ENCODE data around the gene MYOM3.

The MYOM3 gene

DNA sequence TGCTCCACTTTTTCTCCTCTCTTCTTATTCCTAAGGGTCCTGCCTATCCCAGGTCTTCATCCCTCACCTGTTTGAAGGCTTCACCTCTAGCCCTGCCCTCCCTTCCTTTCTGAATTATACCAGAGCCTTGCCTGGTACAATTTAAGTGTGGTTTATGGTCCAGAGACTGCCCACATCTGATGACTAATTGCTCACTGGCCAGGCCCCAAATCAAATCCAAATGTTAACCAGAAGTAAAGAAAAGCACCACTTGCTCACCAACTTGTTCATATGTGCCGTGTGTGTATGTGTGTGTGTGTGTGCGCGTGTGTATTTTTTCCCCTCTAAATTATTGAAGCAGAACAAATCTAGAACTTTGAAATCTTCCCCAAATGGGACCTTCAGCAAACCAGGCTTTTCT, 26.4 kb downstream of the MYOM3 start:
- H3K79me2 ChIP-seq (ENCODE audit: insufficient read depth, low read length), result no peaks in the 10 kb centered on the region
- no peak overlapping the region for H3K4me2 ChIP-seq (ENCODE audit: low read length)
- H3K9me3 ChIP-seq (ENCODE audit: low read length), result no peaks in the 10 kb centered on the region
- H4K20me1 ChIP-seq (ENCODE audit: insufficient read depth, low read length), result no peaks in the 10 kb centered on the region
- no peaks in the 10 kb centered on the region for H3K9me2 ChIP-seq (ENCODE audit: low read depth, low read length)
- no peaks in the 10 kb centered on the region for H3K4me1 ChIP-seq (ENCODE audit: insufficient read depth, low read length, severe bottlenecking)
- H3F3A ChIP-seq (ENCODE audit: insufficient read depth, low read length), result no peaks in the 10 kb centered on the region
- no peak overlapping the region for H3K4me3 ChIP-seq (ENCODE audit: low read depth, low read length, poor library complexity, severe bottlenecking)
- TF ChIP-seq, protein P1, sequence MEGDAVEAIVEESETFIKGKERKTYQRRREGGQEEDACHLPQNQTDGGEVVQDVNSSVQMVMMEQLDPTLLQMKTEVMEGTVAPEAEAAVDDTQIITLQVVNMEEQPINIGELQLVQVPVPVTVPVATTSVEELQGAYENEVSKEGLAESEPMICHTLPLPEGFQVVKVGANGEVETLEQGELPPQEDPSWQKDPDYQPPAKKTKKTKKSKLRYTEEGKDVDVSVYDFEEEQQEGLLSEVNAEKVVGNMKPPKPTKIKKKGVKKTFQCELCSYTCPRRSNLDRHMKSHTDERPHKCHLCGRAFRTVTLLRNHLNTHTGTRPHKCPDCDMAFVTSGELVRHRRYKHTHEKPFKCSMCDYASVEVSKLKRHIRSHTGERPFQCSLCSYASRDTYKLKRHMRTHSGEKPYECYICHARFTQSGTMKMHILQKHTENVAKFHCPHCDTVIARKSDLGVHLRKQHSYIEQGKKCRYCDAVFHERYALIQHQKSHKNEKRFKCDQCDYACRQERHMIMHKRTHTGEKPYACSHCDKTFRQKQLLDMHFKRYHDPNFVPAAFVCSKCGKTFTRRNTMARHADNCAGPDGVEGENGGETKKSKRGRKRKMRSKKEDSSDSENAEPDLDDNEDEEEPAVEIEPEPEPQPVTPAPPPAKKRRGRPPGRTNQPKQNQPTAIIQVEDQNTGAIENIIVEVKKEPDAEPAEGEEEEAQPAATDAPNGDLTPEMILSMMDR (IDR thresholded peaks at IDR 0.05; ENCODE audit: low read length), result no peak
- TF ChIP-seq EZH2 (IDR thresholded peaks at IDR 0.05; ENCODE audit: borderline replicate concordance, low read length), result no peak
- H2AFZ ChIP-seq (ENCODE audit: low read length), result no peak overlapping the region
- H3K9ac ChIP-seq (ENCODE audit: low read length), result no peak overlapping the region
- 0 out of 2 replicates have a peak, but pooled peaks cover 10% of the 10 kb centered on the region for H3K27me3 ChIP-seq (ENCODE audit: insufficient read depth, low read length)
- no peak overlapping the region for H3K27ac ChIP-seq (ENCODE audit: low read depth, low read length, poor library complexity, severe bottlenecking)
- H3K36me3 ChIP-seq (ENCODE audit: insufficient read depth, low read length), result no peaks in the 10 kb centered on the region

DNA sequence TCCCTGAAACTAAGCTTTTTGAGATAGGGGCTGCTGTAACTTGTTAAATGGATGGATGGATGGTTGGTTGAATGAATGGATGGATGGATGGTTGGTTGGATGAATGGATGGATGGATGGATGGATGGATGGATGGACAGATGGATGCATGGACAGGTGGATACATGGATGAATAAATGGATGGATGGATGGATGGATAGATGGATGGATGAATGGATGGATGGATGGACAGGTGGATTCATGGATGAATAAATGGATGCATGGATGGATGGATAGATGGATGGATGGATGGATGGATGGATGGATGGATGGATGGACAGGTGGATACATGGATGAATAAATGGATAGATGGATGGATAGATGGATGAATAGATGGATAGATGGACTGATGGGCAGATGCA, 26.9 kb downstream of the MYOM3 start:
- H2AFZ ChIP-seq (ENCODE audit: low read length), result no peak overlapping the region
- H3K79me2 ChIP-seq (ENCODE audit: insufficient read depth, low read length), result no peaks in the 10 kb centered on the region
- H3K9me2 ChIP-seq (ENCODE audit: low read depth, low read length), result no peaks in the 10 kb centered on the region
- no peaks in the 10 kb centered on the region for H3K4me1 ChIP-seq (ENCODE audit: insufficient read depth, low read length, severe bottlenecking)
- H3K27ac ChIP-seq (ENCODE audit: low read depth, low read length, poor library complexity, severe bottlenecking), result no peak overlapping the region
- H3K4me2 ChIP-seq (ENCODE audit: low read length), result no peak overlapping the region
- H3K36me3 ChIP-seq (ENCODE audit: insufficient read depth, low read length), result no peaks in the 10 kb centered on the region
- H3K4me3 ChIP-seq (ENCODE audit: low read depth, low read length, poor library complexity, severe bottlenecking), result no peak overlapping the region
- TF ChIP-seq EZH2 (IDR thresholded peaks at IDR 0.05; ENCODE audit: borderline replicate concordance, low read length), result no peak
- TF ChIP-seq, protein P1 (IDR thresholded peaks at IDR 0.05; ENCODE audit: low read length), result no peak
- H4K20me1 ChIP-seq (ENCODE audit: insufficient read depth, low read length), result no peaks in the 10 kb centered on the region
- H3F3A ChIP-seq (ENCODE audit: insufficient read depth, low read length), result no peaks in the 10 kb centered on the region
- 0 out of 2 replicates have a peak, but pooled peaks cover 10% of the 10 kb centered on the region for H3K27me3 ChIP-seq (ENCODE audit: insufficient read depth, low read length)
- no peaks in the 10 kb centered on the region for H3K9me3 ChIP-seq (ENCODE audit: low read length)
- H3K9ac ChIP-seq (ENCODE audit: low read length), result no peak overlapping the region

DNA sequence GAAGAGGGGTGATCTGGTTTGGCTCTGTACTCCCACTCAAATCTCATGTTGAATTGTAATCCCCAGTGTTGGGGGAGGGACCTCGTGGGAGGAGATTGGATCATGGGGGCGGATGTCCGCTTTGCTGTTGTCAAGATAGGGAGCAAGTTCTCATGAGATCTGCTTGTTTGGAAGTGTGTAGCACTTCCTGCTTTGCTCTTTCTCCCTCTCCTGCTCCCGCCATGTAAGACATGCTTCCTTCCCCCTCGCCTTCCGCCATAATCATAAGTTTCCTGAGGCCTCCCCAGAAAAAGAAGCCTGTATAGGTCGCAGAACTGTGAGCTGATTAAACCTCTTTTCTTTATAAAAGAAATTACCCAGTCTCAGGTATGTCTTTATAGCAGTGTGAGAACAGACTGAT, 27.9 kb downstream of the MYOM3 start:
- H3F3A ChIP-seq (ENCODE audit: insufficient read depth, low read length), result no peaks in the 10 kb centered on the region
- H3K4me2 ChIP-seq (ENCODE audit: low read length), result no peak overlapping the region
- H3K4me3 ChIP-seq (ENCODE audit: low read depth, low read length, poor library complexity, severe bottlenecking), result no peak overlapping the region
- no peaks in the 10 kb centered on the region for H3K36me3 ChIP-seq (ENCODE audit: insufficient read depth, low read length)
- no peak overlapping the region for H3K27ac ChIP-seq (ENCODE audit: low read depth, low read length, poor library complexity, severe bottlenecking)
- no peak overlapping the region for H3K9ac ChIP-seq (ENCODE audit: low read length)
- no peaks in the 10 kb centered on the region for H3K9me3 ChIP-seq (ENCODE audit: low read length)
- no peaks in the 10 kb centered on the region for H3K9me2 ChIP-seq (ENCODE audit: low read depth, low read length)
- no peak for TF ChIP-seq EZH2 (IDR thresholded peaks at IDR 0.05; ENCODE audit: borderline replicate concordance, low read length)
- TF ChIP-seq, protein P1 (IDR thresholded peaks at IDR 0.05; ENCODE audit: low read length), result no peak
- no peak overlapping the region for H2AFZ ChIP-seq (ENCODE audit: low read length)
- H3K27me3 ChIP-seq (ENCODE audit: insufficient read depth, low read length), result 0 out of 2 replicates have a peak, but pooled peaks cover 10% of the 10 kb centered on the region
- no peaks in the 10 kb centered on the region for H3K79me2 ChIP-seq (ENCODE audit: insufficient read depth, low read length)
- H3K4me1 ChIP-seq (ENCODE audit: insufficient read depth, low read length, severe bottlenecking), result no peaks in the 10 kb centered on the region
- no peaks in the 10 kb centered on the region for H4K20me1 ChIP-seq (ENCODE audit: insufficient read depth, low read length)

All from OCI-LY1 (cell line).